ENCODE results near the gene TXNDC9.
"Not testable (repeated sequence)": the region's sequence is repeated elsewhere in the genome, so short reads cannot be mapped to it uniquely, and the experiment has no call there.

The TXNDC9 gene

DNA sequence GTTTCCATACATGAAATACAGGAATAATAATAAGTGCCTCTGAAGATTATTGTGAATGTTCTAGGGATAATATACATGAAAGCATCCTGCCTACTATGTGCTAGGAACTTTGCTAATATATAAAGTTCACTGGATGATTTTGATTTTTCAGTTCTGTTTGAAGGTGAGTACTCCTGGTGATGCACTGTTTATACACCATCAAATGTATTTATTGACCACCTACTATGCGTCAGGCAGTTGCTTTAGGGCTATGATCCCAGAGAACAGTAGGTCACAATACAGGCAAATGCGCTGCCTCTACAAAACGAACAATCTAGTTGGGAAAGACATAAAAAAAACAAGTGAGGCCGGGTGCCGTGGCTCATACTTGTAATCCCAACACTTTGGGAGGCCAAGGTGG lies 10.7 kb downstream of the TXNDC9 start:
- no peak for DNase-seq (ENCODE audit: low spot score)

- not testable (repeated sequence) for DNase-seq (ENCODE audit: low spot score)
Measured at GRCh38 chr2:99317873-99318200, 18.3 kb downstream of the TXNDC9 start.

DNA sequence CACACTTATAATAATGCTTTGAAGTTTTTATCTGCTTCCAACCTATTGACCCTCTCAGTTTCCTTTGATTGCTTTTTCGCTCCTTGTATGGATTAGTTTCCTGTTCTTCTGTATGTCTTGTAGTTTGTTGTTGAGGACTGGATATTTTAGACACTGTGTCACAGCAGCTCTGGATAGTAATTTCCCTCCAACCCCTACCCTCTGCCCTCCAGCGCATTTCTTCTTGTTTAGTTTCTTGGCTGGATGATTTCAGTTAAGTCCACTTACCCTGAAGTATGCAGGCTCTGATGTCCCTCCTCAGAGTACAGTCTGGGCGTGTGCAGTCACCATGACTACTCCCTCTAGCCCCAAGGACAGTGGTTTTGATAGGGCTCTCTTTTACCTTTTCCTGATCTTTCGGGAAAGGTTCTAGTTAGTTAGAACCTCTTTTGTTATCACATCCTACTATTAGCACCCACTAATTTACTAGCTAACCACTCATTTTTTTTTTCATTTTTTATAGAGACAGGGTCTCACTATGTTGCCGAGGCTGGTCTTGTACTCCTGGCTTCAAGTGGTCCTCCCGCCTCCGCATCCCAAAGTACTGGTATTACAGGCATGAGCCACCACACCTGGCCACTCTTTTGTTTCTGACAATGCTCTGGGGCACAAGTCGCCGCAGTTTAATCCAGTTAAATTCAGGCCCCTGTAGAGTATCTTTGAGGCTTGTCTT lies 18.8 kb downstream of the TXNDC9 start:
- DNase-seq (ENCODE audit: low spot score): no peak

DNA sequence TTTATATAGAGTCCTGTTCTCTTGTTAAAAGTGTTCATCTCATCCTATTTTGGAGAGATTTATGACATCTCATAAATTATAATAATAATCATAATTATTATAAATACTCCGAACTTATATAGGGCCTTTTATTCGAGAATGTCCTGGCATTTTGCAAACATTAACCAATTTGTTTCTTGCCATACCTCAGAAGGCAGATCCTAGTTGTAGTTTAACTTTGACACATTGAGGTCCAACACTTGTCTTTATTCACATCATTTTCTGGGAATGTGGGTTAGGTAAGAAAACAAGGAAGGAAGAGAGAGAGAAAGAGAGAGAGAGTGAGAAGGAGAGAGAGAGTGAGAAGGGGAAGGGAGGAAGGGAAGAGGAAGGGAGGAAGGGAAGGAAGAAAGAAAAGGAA lies 35.0 kb downstream of the TXNDC9 start, which contains the start of gene LYG1:
LYG1 (minus strand) TSS at position 101 of the 400 bp plus-strand sequence. CDS start 5,527 bp downstream, outside the sequence.
- not testable (repeated sequence) for DNase-seq (ENCODE audit: low spot score)

GRCh38 chr2:99299580-99299979 lies 36.6 kb downstream of the TXNDC9 start:
- DNase-seq (ENCODE audit: low spot score): no peak

GRCh38 chr2:99297994-99298393 lies 38.1 kb downstream of the TXNDC9 start:
- no peak for DNase-seq (ENCODE audit: low spot score)

DNA sequence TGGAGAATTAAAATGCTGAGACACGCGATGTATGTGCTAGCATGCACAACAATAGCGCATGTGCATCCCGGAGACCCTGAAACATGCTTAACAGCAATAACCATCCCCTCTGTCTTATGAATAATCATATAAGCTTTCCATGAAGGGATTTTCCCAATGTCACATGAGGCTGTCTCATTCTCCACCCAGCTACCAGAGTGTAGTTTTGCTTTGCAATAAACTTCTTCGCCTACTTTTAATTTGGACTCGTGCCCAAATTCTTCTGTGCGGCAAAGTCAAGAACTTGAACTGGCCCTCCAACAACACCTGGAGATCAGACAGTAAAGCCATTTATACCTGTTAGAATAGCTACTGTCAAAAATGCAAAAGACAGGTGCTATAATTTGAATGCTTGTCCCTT lies 50.6 kb downstream of the TXNDC9 start:
- DNase-seq (ENCODE audit: low spot score): no peak

- no peak for DNase-seq (ENCODE audit: low spot score)
Measured at GRCh38 chr2:99279969-99280695, 56.0 kb downstream of the TXNDC9 start.

GRCh38 chr2:99278793-99279291 lies 57.3 kb downstream of the TXNDC9 start:
- no peak for DNase-seq (ENCODE audit: low spot score)

DNA sequence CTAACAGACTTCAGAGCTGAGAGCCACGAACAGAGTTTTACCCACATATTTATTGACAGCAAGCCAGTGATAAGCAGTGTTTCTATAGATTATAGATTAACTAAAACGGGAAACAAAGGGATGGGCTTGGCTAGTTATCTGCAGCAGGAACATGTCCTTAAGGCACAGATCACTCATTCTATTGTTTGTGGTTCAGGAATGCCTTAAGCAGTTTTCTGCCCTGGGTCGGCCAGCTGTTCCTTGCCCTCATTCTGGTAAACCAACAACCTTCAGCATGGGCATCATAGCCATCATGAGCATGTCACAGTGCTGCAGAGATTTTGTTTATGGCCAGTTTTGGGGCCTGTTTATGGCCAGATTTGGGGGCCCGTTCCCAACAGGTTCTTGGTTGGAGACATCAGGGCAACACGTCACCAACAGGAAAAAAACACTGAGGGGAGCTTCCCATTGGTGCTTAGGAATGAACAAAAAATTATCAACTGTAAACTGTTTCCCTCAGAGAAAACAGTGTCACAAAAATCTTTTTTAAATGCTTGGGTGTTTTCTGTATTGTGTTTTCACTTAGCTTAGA lies 57.9 kb downstream of the TXNDC9 start:
- not testable (repeated sequence) for DNase-seq (ENCODE audit: low spot score)

DNA sequence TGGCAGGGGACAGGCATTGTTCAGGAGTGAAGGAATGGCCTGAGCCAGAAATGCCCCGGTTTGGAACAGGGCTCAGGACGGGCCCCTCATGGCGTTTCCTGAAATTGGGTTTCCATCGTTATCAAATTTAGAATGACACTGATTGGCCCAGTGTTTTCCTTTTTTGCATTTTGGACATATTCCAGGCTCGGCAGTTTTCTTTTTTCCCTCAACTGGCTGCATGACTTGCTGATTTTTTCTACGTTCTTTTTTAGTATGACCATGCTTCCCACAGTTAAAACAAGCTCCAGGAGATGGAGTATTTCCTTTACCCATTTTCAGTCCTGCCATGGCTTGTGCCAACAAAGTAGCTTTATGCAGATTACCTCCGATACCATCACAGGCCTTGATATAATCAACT lies 60.3 kb downstream of the TXNDC9 start:
- DNase-seq (ENCODE audit: low spot score): no peak
